GM21723 (cell line): ENCODE data around the gene LZIC.
A peak's percentile ranks its signal among the peaks of the same experiment; 100 is the strongest.
"Not testable (repeated sequence)": the region's sequence is repeated elsewhere in the genome, so short reads cannot be mapped to it uniquely, and the experiment has no call there.

Experiments used
- ATAC-seq: cut with Tn5 transposase; IDR thresholded peaks from one replicate; pipeline ENCODE4 v1.9.1; 2021; ENCODE audit warnings: mild to moderate bottlenecking, moderate library complexity; ENCODE audit not compliant: unreplicated experiment

Gene LZIC

GRCh38 chr1:9942939-9943788, at the start of gene LZIC, which contains the start of gene NMNAT1:
Gene LZIC (minus strand): TSS chr1:9943391. CDS start chr1:9936619, 6,772 bp downstream.
Gene NMNAT1 (plus strand): TSS chr1:9943475. CDS start chr1:9972074, 28,599 bp downstream.
- peak; percentile 92 for ATAC-seq

GRCh38 chr1:9992910-9993309, 49.7 kb upstream of the LZIC start:
- no peak for ATAC-seq

GRCh38 chr1:9990944-9991343, 47.8 kb upstream of the LZIC start:
- ATAC-seq = no peak

GRCh38 chr1:9989773-9990172, 46.6 kb upstream of the LZIC start:
- ATAC-seq = no peak

- no peak for ATAC-seq
Observed at GRCh38 chr1:9985001-9985400, 41.8 kb upstream of the LZIC start.

GRCh38 chr1:9984253-9984652, 41.1 kb upstream of the LZIC start:
- ATAC-seq = no peak

GRCh38 chr1:9960706-9961562, 17.7 kb upstream of the LZIC start:
- ATAC-seq = peak; percentile 59

GRCh38 chr1:9960011-9960410, 16.8 kb upstream of the LZIC start:
- ATAC-seq = no peak

GRCh38 chr1:9957726-9958125, 14.5 kb upstream of the LZIC start:
- ATAC-seq = no peak

GRCh38 chr1:9946315-9946714, 3.1 kb upstream of the LZIC start:
- ATAC-seq = no peak

GRCh38 chr1:9942399-9942938, 722 bp downstream of the LZIC start:
- ATAC-seq = peak; percentile 37

- ATAC-seq = no peak
Observed at GRCh38 chr1:9929431-9930385, 13.5 kb downstream of the LZIC start.

GRCh38 chr1:9927259-9927658, 15.9 kb downstream of the LZIC start:
- ATAC-seq = no peak

- ATAC-seq = no peak
Observed at GRCh38 chr1:9922342-9922741, 20.8 kb downstream of the LZIC start.

- no peak for ATAC-seq
Observed at GRCh38 chr1:9920606-9921005, 22.6 kb downstream of the LZIC start.

- no peak for ATAC-seq
Observed at GRCh38 chr1:9917901-9918300, 25.3 kb downstream of the LZIC start.

GRCh38 chr1:9917495-9917894, 25.7 kb downstream of the LZIC start:
- not testable (repeated sequence) for ATAC-seq

GRCh38 chr1:9916452-9916851, 26.7 kb downstream of the LZIC start:
- no peak for ATAC-seq

GRCh38 chr1:9914610-9914937, 28.6 kb downstream of the LZIC start:
- ATAC-seq = no peak

GRCh38 chr1:9912264-9912936, 30.8 kb downstream of the LZIC start:
- ATAC-seq = no peak
